HepG2 (cell line): ENCODE measurements around the gene NELFCD. TPM values are rescaled to one million over a fixed set of nuclear protein-coding genes. Genes with fewer than 3 reads are reported as not detected.
A peak's percentile ranks its signal among the peaks of the same experiment; 100 is the strongest.

Experiments used
- FOSL2 ChIP-seq: sonication (generic); formaldehyde crosslinking; IDR thresholded peaks from 2 replicates; pipeline ENCODE4 v1.4.0; 2020; ENCODE audit warnings: missing genetic modification reagents
- GFI1 ChIP-seq: sonication (generic); formaldehyde crosslinking; IDR thresholded peaks from 2 replicates; pipeline ENCODE4 v1.5.0; 2020; ENCODE audit warnings: missing genetic modification reagents, mild to moderate bottlenecking, borderline replicate concordance
- HDAC1 ChIP-seq: sonication (generic); formaldehyde crosslinking; IDR thresholded peaks from 2 replicates; pipeline ENCODE4 v1.5.1; 2020; ENCODE audit warnings: mild to moderate bottlenecking, missing genetic modification reagents
- HDAC2 ChIP-seq: sonication (generic); formaldehyde crosslinking; IDR thresholded peaks from 2 replicates; pipeline ENCODE4 v1.4.0; 2020; ENCODE audit warnings: missing genetic modification reagents
- IKZF1 ChIP-seq: fragments of 450-650 bp; IDR thresholded peaks from 2 replicates; pipeline ENCODE4 v1.7.1; 2016
- KDM6A ChIP-seq: IDR thresholded peaks from 2 replicates; pipeline ENCODE4 v1.6.1; 2016; ENCODE audit warnings: low read depth
- NCOR1 ChIP-seq: fragments of 200-600 bp; sonication (generic); IDR thresholded peaks from 2 replicates; pipeline ENCODE4 v1.7.0; 2017; ENCODE audit warnings: antibody characterized with exemption, low read length, borderline replicate concordance
- RFXAP ChIP-seq: sonication (generic); formaldehyde crosslinking; IDR thresholded peaks from 2 replicates; pipeline ENCODE4 v1.4.0; 2020; ENCODE audit warnings: missing genetic modification reagents, borderline replicate concordance
- SAP130 ChIP-seq: IDR thresholded peaks from 2 replicates; pipeline ENCODE4 v1.6.1; 2016; ENCODE audit warnings: low read depth
- SKIL ChIP-seq: sonication (generic); formaldehyde crosslinking; IDR thresholded peaks from 2 replicates; pipeline ENCODE4 v1.8.0; 2022; ENCODE audit warnings: missing genetic modification reagents, mild to moderate bottlenecking, moderate library complexity, borderline replicate concordance
- SNRNP70 ChIP-seq: fragments of 200-400 bp; formaldehyde crosslinking; IDR thresholded peaks from 2 replicates; pipeline ENCODE4 v1.6.1; 2017; ENCODE audit warnings: mild to moderate bottlenecking, low read depth, low read length, moderate library complexity
- YY1 ChIP-seq: IDR thresholded peaks from 2 replicates; pipeline ENCODE4 v1.6.1; 2011; ENCODE audit warnings: low read length, low read depth, moderate library complexity, mild to moderate bottlenecking; ENCODE audit not compliant: insufficient read depth, insufficient replicate concordance
- ZBTB3 ChIP-seq: sonication (generic); formaldehyde crosslinking; IDR thresholded peaks from 2 replicates; pipeline ENCODE4 v1.4.0; 2020; ENCODE audit warnings: low read depth, mild to moderate bottlenecking, moderate library complexity, missing genetic modification reagents, borderline replicate concordance
- ZC3H13 ChIP-seq: sonication (generic); formaldehyde crosslinking; IDR thresholded peaks from 2 replicates; pipeline ENCODE4 v1.8.1; 2023; ENCODE audit warnings: mild to moderate bottlenecking, missing genetic modification reagents, moderate library complexity
- ZFP36L2 ChIP-seq: sonication (generic); formaldehyde crosslinking; IDR thresholded peaks from 2 replicates; pipeline ENCODE4 v1.4.0; 2020; ENCODE audit warnings: missing genetic modification reagents
- ZNF224 ChIP-seq: sonication (generic); formaldehyde crosslinking; IDR thresholded peaks from 2 replicates; pipeline ENCODE4 v1.5.0; 2020; ENCODE audit warnings: mild to moderate bottlenecking, missing genetic modification reagents
- ZNF292 ChIP-seq: sonication (generic); formaldehyde crosslinking; IDR thresholded peaks from 2 replicates; pipeline ENCODE4 v1.8.1; 2022; ENCODE audit warnings: mild to moderate bottlenecking, low read depth, missing genetic modification reagents, borderline replicate concordance
- ZNF484 ChIP-seq: sonication (generic); formaldehyde crosslinking; IDR thresholded peaks from 2 replicates; pipeline ENCODE4 v1.5.1; 2020; ENCODE audit warnings: mild to moderate bottlenecking, low read depth, missing genetic modification reagents, borderline replicate concordance
- ZNF501 ChIP-seq: sonication (generic); formaldehyde crosslinking; IDR thresholded peaks from 2 replicates; pipeline ENCODE4 v1.5.1; 2020; ENCODE audit warnings: mild to moderate bottlenecking, moderate library complexity, missing genetic modification reagents
- ZNF563 ChIP-seq: sonication (generic); formaldehyde crosslinking; IDR thresholded peaks from 2 replicates; pipeline ENCODE4 v1.8.0; 2022; ENCODE audit warnings: mild to moderate bottlenecking, moderate library complexity, missing genetic modification reagents
- ZNF7 ChIP-seq: IDR thresholded peaks from 2 replicates; pipeline ENCODE4 v1.6.1; 2016; ENCODE audit warnings: missing biosample characterization, missing genetic modification reagents
- ZSCAN25 ChIP-seq: sonication (generic); formaldehyde crosslinking; IDR thresholded peaks from 2 replicates; pipeline ENCODE4 v1.8.0; 2022; ENCODE audit warnings: mild to moderate bottlenecking, missing genetic modification reagents
- polyA plus RNA-seq, 8 experiments: library from polyadenylated mRNA; depleted of rRNA in 3 of 8; stranded (reverse) in 7 of 8; unstranded in 1 of 8; fragments of >200 nt; fragmentation: Illumina TruSeq in 4 of 8; extraction: Trizol in 4 of 8; gene quantifications; 2 replicates each; pipeline versions ENCODE4 v1.2.1 to v1.2.3, GENCODE V29; 2011 to 2016; ENCODE audit warnings: low read depth in 4 of 8, missing spikeins in 1 of 8, mixed read lengths in 1 of 8; ENCODE audit not compliant: insufficient read depth in 1 of 8
- total RNA-seq, 5 experiments: library from RNA; depleted of rRNA; stranded (reverse); fragments of >200 nt; fragmentation: Illumina TruSeq; extraction: Trizol; gene quantifications; 2 replicates each; pipeline ENCODE4 v1.2.3, GENCODE V29; 2016; ENCODE audit warnings: low read depth in 1 of 5
- TF ChIP-seq, protein P1 (sequence below): sonication (generic); formaldehyde crosslinking; conservative IDR thresholded peaks from 2 replicates; pipeline ENCODE4 v1.4.0; 2020; ENCODE audit warnings: missing genetic modification reagents
- TF ChIP-seq, protein P2 (sequence below): sonication (generic); formaldehyde crosslinking; conservative IDR thresholded peaks from 2 replicates; pipeline ENCODE4 v1.4.0; 2020; ENCODE audit warnings: missing genetic modification reagents
- TF ChIP-seq, protein P3 (sequence below): sonication (generic); formaldehyde crosslinking; IDR thresholded peaks from 2 replicates; pipeline ENCODE4 v1.4.0; 2020; ENCODE audit warnings: mild to moderate bottlenecking, missing genetic modification reagents
- TF ChIP-seq, protein P4 (sequence below): IDR thresholded peaks from 2 replicates; pipeline ENCODE4 v1.6.1; 2016; ENCODE audit warnings: low read depth, borderline replicate concordance

The NELFCD gene
- total and polyA plus RNA-seq, 2 of the 13 experiments (the other 11 are each of a cell fraction or from before 2014, with no cell fraction given) = 159 to 203 TPM

- TF ChIP-seq ZC3H13 = no peak
- TF ChIP-seq, protein P1, sequence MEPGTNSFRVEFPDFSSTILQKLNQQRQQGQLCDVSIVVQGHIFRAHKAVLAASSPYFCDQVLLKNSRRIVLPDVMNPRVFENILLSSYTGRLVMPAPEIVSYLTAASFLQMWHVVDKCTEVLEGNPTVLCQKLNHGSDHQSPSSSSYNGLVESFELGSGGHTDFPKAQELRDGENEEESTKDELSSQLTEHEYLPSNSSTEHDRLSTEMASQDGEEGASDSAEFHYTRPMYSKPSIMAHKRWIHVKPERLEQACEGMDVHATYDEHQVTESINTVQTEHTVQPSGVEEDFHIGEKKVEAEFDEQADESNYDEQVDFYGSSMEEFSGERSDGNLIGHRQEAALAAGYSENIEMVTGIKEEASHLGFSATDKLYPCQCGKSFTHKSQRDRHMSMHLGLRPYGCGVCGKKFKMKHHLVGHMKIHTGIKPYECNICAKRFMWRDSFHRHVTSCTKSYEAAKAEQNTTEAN (CRISPR knock-in tag) = peak; percentile 13; the same call in 1 of the 2 replicates
- TF ChIP-seq, protein P2, sequence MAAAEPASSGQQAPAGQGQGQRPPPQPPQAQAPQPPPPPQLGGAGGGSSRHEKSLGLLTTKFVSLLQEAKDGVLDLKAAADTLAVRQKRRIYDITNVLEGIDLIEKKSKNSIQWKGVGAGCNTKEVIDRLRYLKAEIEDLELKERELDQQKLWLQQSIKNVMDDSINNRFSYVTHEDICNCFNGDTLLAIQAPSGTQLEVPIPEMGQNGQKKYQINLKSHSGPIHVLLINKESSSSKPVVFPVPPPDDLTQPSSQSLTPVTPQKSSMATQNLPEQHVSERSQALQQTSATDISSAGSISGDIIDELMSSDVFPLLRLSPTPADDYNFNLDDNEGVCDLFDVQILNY (CRISPR knock-in tag) = no peak
- TF ChIP-seq SAP130 (CRISPR knock-in tag) = peak; percentile 18; the same call in 1 of the 2 replicates
- TF ChIP-seq YY1 = no peak
- no peak for TF ChIP-seq IKZF1
- TF ChIP-seq ZNF7 (CRISPR knock-in tag) = no peak
- no peak for TF ChIP-seq SNRNP70
- TF ChIP-seq SKIL (CRISPR knock-in tag) = no peak
- no peak for TF ChIP-seq NCOR1
- TF ChIP-seq KDM6A (CRISPR knock-in tag) = no peak
- TF ChIP-seq, protein P3, sequence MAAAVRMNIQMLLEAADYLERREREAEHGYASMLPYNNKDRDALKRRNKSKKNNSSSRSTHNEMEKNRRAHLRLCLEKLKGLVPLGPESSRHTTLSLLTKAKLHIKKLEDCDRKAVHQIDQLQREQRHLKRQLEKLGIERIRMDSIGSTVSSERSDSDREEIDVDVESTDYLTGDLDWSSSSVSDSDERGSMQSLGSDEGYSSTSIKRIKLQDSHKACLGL (CRISPR knock-in tag) = no peak
- TF ChIP-seq HDAC1 = no peak; the same call in 1 of the 2 replicates
- no peak for TF ChIP-seq ZSCAN25 (CRISPR knock-in tag)
- TF ChIP-seq HDAC2 (CRISPR knock-in tag) = no peak
- TF ChIP-seq ZBTB3 (CRISPR knock-in tag) = no peak
- TF ChIP-seq RFXAP = no peak
- TF ChIP-seq, protein P4, sequence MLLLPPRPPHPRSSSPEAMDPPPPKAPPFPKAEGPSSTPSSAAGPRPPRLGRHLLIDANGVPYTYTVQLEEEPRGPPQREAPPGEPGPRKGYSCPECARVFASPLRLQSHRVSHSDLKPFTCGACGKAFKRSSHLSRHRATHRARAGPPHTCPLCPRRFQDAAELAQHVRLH (CRISPR knock-in tag) = no peak
- TF ChIP-seq GFI1 (CRISPR knock-in tag) = no peak
- no peak for TF ChIP-seq ZNF224 (CRISPR knock-in tag)
- TF ChIP-seq ZNF501 (CRISPR knock-in tag) = peak; percentile 64; the same call in 1 of the 2 replicates
- no peak for TF ChIP-seq ZNF563 (CRISPR knock-in tag)
- no peak for TF ChIP-seq ZNF292 (CRISPR knock-in tag)
- TF ChIP-seq FOSL2 (CRISPR knock-in tag) = 0 out of 2 replicates have a peak, but pooled peaks have one; percentile 12
- 0 out of 2 replicates have a peak, but pooled peaks have one; percentile 42 for TF ChIP-seq ZFP36L2 (CRISPR knock-in tag)
- TF ChIP-seq ZNF484 (CRISPR knock-in tag) = no peak
Observed at GRCh38 chr20:58981628-58982364, 740 bp downstream of the NELFCD start (continued).
